GM19025 (cell line): ENCODE data around the gene GPR160.
"Not testable (repeated sequence)": the region's sequence is repeated elsewhere in the genome, so short reads cannot be mapped to it uniquely, and the experiment has no call there.

ENCODE experiments used
- ATAC-seq: cut with Tn5 transposase; IDR thresholded peaks from one replicate; pipeline ENCODE4 v1.9.1; 2021; ENCODE audit warnings: mild to moderate bottlenecking, low read depth, moderate library complexity; ENCODE audit not compliant: unreplicated experiment

Gene GPR160, protein sequence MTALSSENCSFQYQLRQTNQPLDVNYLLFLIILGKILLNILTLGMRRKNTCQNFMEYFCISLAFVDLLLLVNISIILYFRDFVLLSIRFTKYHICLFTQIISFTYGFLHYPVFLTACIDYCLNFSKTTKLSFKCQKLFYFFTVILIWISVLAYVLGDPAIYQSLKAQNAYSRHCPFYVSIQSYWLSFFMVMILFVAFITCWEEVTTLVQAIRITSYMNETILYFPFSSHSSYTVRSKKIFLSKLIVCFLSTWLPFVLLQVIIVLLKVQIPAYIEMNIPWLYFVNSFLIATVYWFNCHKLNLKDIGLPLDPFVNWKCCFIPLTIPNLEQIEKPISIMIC

DNA sequence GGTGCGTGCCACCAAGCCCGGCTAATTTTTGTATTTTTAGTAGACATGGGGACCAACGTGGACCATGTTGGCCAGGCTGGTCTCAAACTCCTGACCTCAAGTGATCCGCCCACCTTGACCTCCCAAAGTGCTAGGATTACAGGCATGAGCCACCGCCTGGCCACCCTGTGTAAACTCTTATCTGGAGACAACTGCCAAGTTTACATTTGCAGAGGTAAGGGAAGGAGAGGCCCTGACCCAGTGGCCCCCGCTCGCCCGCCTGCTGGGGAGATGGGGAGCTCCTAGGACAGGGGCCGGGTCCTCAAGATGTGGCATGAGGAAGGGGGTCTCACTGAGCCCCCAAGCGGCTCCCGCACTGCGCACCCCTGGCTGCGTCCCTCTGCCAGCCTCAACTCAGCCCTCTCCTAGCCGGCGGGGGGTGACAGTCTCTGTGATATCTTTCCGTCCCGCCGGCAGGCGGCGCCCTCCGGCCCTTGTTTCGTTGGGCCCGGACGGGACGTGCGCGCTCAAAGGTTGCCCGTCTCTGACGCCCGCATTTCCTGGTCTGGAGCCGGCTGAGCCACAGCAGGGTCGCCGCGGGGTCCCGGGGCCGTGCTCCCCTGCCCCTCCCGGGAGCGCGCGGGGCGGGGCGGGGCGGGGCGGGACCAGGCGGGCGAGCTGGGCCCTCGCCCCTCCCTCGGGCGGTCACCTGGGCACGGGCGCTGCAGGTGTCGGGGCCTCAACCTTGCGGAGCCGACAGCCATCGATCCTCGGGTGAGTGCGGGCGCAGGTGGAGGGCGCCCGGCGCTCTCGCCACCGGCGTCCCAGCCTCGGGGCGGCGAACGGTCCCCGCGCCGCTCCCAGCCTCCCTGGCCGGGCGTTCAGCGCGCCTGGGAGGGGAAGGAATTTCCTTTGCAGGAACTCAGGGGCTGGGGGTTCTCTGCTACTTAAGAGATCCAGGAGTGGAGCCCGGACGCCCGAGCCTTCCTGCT, at the start of gene GPR160:
Gene GPR160, plus strand, starts transcription at position 533 of the 971 bp plus-strand sequence. CDS start 45,978 bp downstream, outside the sequence.
- ATAC-seq: peak; percentile 82

DNA sequence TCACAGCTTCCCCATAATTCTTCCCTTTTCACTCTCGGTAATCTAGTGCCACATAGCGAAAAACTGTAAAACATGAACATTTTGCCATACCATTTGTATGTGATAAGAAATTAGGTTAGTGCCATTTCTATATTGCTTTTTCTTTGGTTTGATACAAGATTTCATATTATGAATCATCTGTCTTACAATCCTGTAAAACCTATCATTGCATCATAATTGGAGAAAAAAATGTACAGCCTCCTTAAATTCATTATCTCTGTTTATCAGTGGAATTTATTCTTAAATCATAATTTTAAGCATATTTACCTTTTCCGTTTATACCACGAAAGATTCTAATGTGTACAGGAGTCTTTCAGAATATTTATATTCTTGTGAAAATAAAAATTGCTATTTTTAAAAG, 47.4 kb upstream of the GPR160 start:
- ATAC-seq: no peak

DNA sequence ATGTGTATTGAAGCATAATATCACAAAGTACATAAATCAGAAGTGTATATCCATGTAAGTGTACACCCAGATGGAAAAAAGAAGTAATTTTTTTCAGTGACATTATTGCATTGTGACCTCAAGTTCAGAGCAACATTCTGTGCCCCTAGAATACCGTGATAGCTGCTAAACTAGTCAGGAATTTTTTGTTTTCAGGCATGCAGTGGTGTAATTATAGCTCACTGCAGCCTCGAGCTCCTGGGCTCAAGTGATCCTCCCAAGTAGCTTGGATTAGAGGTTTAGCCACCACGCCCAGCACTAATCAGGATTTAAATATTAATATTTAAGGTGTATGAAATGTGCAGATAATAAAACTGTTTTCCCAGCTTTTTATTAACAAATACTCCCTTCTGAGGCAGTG, 45.6 kb upstream of the GPR160 start:
- no peak for ATAC-seq

DNA sequence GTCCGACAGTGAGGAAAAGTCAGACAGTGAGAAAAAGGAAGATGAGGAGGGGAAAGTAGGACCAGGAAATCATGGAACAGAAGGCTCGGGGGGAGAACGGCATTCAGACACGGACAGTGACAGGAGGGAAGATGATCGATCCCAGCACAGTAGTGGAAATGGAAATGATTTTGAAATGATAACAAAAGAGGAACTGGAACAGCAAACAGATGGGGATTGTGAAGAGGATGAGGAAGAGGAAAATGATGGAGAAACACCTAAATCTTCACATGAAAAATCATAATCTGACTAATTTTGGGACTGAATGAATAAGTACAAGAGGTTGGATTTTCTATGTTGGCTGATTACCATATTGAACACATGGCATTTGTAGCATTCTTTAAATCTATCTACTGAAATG, 45.0 kb upstream of the GPR160 start:
- ATAC-seq: no peak

DNA sequence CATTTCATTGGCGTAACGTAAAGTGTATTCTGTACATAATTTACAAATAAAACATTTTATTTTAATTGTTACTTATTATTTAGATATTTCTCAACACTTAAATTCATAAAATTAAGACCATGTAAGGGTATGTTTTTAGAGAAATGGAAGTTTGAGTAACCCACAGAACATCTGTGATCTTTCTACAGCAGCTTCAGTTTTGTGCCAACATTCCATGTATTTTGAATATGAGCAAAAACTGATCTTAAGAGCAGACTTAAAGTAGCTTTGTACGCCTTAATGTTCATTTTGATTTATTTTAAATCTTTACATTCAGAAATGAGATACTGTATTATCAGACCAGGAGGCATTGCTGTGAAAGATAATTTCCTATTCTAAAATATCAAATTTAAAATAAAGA, 44.0 kb upstream of the GPR160 start:
- ATAC-seq: no peak

DNA sequence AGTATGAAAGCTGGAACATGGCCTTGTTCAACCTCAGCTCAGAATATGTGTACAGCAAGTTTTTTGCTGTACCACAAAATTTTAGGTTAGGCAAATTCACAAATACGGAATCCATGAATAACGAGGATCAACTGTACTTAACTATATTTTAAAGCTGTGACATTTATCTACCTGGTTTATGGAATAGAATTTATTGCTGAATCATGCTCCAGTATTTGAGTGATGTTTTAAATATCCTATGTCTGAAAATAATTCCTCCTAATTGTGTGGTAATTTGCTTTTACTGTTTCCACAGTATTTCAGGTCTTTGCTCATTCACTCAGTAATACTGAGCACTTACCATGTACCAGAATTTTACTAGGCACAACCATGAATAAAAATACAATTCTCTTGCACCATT, 41.7 kb upstream of the GPR160 start:
- no peak for ATAC-seq

DNA sequence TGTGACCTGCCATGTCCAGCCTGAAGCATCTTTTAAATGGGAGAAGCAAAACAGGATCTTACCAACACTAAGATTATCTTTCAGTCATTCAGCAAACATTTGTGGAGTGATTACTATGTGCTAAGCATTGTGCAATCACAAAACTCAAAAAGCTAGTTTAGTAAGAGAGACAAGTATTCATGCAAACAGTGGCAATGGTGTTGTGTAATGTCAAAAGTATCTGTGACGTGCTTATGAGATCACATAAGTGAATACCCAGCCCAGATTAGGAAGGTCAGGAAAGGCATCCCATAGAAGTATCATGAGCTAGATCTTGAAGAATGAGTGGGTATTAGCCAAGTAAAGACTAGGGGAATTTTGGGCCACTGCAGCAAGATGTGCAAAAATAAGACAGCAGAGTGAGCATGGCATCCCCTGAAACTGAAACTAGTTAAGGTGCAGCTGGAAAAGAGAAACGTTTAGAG, 39.1 kb upstream of the GPR160 start:
- ATAC-seq: peak; percentile 20

DNA sequence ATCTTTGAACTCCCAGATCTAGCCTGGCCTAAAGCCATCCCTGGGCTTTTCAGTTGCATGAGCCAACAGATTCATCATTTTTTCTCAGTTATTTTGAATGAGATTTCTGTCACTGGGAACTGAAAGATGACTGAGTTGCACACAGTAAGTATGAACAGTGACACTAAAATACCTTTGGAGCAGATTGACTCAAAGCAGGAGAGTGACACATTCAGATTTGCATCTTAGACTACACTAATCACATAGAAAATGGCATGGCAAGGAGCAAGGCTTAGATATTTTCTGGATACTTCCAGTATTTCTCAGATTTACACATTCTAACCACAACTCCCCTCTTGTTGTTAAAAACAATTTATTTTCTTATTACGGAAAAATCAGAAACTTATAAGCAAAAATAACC, 38.4 kb upstream of the GPR160 start:
- ATAC-seq: peak; percentile 85

DNA sequence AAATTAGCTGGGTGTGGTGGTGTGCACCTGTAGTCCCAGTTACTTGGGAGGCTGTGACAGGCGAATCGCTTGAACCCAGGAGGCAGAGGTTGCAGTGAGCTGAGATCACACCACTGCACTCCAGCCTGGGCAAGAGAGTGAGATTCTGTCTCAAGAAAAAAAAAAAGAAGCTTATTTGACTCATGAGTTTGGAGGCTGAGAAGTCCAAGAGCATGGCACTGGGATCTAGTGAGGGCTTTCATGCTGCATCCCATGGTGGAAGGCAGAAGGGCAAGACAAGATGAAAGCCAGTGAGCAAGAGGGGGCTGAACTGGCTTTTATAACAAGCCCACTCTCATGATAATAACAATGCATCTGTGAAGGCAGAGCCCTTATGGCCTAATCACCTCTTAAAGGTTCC, 37.7 kb upstream of the GPR160 start:
- no peak for ATAC-seq

DNA sequence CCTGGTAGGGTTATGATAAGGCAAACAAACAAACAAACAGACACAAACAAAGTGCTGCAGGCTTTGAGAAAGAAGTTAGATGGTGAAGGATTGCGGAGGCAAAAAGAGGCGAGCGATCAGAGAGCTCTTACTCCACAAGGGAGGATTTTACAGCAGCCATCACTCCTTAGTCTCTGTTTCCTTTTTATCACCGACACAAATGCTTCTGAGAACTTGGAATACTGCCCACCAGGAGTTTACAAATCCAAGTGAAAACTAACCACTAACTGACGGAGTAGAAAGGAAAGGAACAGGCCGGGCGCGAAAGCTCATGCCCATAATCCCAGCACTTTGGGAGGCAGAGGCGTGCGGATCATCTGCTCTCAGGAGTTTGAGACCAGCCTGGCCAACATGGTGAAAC, 35.6 kb upstream of the GPR160 start:
- ATAC-seq: no peak

DNA sequence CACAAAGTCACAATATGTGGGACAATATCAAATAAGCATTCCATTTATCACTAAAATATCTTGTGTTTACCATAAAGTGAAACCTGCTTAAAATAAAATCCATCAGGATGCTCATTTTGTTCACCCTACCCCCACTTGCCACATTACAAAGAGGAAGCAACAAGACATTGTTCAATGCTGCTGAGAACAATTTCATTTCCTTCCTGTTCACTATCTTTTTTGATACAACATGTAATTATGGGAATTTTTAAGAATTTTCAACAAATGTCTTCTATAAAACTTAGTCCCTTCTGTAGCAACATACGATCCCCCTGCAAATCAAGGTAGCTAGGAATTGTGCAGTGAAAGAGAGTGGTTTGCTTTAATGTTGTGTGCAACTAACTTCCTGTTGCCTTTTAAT, 34.9 kb upstream of the GPR160 start:
- no peak for ATAC-seq

DNA sequence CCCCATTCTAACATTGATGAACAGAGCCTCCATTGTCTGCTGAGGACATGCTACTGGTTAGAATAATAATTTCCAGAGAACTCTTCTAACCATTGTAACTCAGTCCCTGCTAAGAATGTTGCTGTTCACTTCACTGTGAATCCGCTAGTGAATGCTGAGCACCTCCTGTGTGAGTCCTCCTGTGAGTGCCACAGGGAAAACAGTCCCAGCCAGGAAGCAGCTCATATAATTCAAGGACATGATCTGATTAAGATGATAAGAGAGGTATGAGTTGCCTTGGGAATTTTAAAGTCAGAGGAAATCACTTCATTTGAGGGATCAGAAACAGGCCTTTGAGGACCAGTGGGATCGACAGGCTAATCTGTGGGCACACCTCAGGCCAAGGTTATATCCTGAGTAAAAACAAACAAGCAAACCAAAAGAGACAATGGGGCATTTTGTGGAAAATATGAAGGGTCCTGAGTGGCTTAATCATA, 33.9 kb upstream of the GPR160 start:
- no peak for ATAC-seq

DNA sequence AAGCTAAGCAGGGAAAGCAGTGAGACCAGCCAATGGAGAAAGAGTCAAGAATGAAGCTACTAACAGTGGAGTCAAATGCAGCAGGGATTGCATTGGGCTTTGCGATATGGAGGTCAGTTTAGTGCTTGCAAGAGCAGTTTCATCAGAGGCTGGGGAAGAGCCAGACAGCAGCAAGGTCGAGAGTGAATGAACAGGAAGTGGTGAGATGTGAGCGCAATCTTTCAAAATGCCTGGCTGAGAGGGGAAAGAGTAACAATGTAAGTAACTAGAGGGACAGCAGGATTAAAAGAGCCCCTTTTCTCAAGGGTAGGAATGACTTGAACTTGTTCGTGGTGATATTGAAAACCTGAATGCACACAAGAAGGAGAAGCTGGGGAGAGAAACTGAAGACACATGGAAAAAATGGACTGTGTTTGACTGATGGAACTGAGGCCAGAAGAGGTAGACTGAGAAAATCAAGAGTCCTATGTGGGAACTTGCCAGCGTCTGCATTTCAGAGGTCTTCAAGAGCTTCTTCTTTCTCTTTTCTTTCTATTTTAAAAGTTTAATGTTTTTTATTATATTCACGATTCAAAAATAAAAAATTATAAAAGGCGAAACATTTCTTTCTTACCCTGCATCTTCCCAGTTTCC, 30.6 kb upstream of the GPR160 start:
- ATAC-seq: peak; percentile 72

DNA sequence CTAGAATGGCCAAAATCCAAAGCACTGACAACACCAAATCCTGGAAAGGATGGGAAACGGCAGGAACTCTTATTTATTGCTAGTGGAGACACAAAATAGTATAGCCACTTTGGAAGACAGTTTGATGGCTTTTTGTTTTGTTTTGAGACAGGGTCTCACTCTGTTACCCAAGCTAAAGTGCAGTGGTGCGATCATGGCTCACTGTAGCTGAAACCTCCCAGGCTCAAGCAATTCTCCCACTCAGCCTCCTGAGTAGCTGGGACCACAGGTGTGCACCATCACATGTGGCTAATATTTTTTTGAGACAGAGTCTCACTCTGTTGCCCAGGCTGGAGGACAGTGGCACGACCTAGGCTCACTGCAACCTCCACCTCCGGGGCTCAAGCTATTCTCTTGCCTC, 27.3 kb upstream of the GPR160 start:
- ATAC-seq: no peak

DNA sequence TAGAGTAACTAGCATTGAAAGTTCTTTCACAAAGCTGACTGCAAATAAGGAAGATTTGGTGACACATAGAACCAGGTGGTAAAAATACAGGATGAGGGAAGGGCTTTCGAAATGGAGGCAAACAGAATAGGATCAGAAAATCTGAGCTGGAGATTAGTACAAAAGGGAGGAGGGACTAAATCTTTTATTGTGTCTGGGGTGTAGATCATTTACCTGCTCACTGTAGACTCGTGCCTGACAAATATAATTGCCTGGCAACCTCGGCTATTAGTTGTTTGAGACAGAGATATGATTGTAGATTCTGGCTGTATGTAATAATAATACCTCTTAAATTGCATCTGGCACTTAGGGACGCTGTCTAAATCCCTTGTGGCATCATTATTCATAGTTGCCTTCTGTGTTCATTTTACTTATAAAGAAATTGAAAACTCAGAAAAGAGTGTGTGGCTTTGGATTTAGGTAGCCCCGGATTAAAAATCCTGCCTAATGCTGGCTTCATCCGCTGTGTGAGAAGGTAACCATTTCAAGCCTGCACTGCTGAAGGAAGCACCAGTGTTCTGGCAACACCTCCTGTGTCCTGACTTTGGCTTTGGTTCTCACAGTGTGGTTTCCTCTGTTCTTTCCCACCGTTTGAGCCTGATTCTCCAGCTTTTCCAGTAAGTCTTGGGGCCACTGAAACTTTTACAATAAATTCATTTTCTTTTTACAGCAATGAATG, 25.0 kb upstream of the GPR160 start:
- ATAC-seq: no peak

DNA sequence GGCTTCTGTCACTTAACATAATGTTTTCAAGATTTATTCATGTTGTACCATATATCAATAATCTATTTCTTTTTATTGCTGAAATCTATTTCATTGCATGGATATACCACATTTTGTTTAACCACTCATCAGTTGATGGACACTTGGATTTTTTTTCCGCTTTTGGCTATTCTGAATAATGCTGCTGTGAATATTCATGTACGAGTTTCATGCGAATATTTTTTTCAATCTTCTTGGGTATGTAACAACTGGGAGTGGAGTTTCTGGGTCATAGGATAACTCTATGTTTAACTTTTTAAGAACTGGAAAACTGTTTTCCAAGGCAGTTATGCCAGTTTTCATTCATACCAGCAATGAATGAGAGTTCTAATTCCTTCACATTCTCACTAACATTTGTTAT, 21.7 kb upstream of the GPR160 start:
- ATAC-seq: no peak

DNA sequence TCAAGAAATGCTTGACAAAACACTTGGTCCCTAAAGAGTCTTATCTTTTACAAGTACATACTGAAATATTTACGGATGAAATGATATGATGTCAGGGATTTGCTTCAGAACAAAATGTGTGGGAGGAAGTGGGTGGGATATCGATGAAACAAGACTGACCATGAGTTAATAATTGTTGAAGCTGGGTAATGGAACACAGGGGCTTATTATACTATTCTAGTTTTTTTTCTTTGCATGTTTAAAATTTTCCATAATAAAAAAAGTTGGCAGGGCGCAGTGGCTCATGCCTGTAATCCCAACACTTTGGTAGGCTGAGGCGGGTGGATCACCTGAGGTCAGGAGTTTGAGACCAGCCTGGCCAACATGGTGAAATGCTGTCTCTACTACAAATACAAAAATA, 18.5 kb upstream of the GPR160 start:
- not testable (repeated sequence) for ATAC-seq

DNA sequence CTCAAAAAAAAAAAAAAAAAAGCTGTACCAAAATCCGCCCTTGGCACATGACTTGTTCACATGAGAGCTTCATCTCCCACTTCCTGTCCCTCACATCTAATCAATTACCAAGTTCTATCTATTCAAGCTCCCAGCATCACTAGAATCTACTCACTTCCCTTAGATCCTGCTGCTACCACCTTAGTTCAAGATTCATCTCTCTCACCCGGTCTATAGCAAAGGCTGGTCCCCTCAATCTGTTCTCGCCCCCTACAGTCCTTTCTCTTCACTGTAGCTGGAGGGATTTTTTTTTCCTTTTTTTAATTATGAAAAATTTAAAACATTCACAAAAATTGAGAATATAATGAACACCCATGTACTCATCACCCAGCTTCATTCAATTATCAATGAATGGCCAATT, 16.7 kb upstream of the GPR160 start:
- ATAC-seq: no peak

DNA sequence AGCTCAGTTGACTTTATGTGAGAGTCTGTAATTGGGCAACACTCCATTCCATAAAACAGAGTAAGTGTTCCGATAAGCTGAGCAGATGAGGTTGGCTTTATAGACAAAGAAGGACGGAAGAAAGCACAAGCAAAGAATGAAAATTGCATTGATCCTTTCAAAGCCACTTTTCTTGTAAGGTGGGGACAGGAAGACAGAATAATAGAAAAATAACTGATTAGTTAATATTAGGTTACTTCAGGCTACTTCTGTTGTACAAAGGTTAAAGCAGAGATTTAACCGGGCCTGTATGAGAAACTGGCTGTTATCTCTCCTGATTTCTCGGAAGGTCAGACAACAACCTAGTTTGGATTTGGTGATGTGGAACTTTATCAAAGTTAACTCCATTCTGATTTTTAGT, 15.5 kb upstream of the GPR160 start:
- no peak for ATAC-seq

DNA sequence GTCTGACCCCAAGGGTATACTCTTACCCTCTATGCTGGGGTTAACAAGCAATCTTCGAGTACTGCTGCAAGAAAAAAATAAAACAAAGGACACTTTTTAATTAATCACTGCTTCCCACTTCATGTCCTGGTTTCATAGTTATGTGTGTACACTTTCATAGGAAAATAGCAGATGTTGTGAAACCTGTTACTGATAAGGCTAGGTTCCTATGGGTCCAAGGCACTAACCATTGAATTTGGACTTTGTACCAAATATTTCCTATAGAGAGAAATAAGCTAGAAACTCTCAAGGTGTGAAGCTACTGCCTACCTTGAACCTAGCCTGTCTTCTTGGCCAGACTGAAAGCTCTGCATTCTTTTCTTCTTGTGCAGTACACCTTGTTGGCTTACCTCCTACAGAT, 14.6 kb upstream of the GPR160 start:
- no peak for ATAC-seq
